SK-N-SH treated with all-trans-retinoic acid at 6 μM for 48 hours (cell line): ENCODE measurements around the gene PALLD.

Experiments
- ARNTL ChIP-seq: fragments of 450-650 bp; formaldehyde crosslinking; IDR thresholded peaks from 2 replicates; pipeline ENCODE4 v1.5.0; 2020; ENCODE audit warnings: low read depth, mild to moderate bottlenecking, moderate library complexity, borderline replicate concordance
- BACH2 ChIP-seq: fragments of 250-450 bp; sonication (Bioruptor Pico); IDR thresholded peaks from 2 replicates; pipeline ENCODE4 v1.9.0; 2021; ENCODE audit warnings: mild to moderate bottlenecking, borderline replicate concordance
- CSDC2 ChIP-seq: fragments of 250-450 bp; sonication (Bioruptor Pico); IDR thresholded peaks from 2 replicates; pipeline ENCODE4 v1.5.0; 2020; ENCODE audit warnings: mild to moderate bottlenecking, moderate library complexity
- CSRNP3 ChIP-seq: fragments of 250-450 bp; sonication (Bioruptor Pico); IDR thresholded peaks from 2 replicates; pipeline ENCODE4 v1.5.1; 2021; ENCODE audit warnings: mild to moderate bottlenecking, moderate library complexity
- ESRRG ChIP-seq: fragments of 250-450 bp; sonication (Bioruptor Pico); IDR thresholded peaks from 2 replicates; pipeline ENCODE4 v1.6.1; 2021; ENCODE audit warnings: mild to moderate bottlenecking
- ISL1 ChIP-seq: fragments of 250-450 bp; sonication (Bioruptor Pico); IDR thresholded peaks from 2 replicates; pipeline ENCODE4 v2.1.2; 2022; ENCODE audit warnings: mild to moderate bottlenecking, moderate library complexity
- PPARA ChIP-seq: fragments of 250-450 bp; sonication (Bioruptor Pico); IDR thresholded peaks from 2 replicates; pipeline ENCODE4 v1.5.0; 2020; ENCODE audit warnings: mild to moderate bottlenecking, borderline replicate concordance
- TCF4 ChIP-seq: fragments of 250-450 bp; sonication (Bioruptor Pico); IDR thresholded peaks from 2 replicates; pipeline ENCODE4 v1.8.0; 2021; ENCODE audit warnings: mild to moderate bottlenecking, moderate library complexity, borderline replicate concordance
- TOX ChIP-seq: fragments of 250-450 bp; sonication (Bioruptor Pico); IDR thresholded peaks from 2 replicates; pipeline ENCODE4 v1.8.0; 2021; ENCODE audit warnings: mild to moderate bottlenecking, moderate library complexity, borderline replicate concordance
- TSHZ2 ChIP-seq: fragments of 250-450 bp; sonication (Bioruptor Pico); IDR thresholded peaks from 2 replicates; pipeline ENCODE4 v1.5.0; 2020; ENCODE audit warnings: mild to moderate bottlenecking, moderate library complexity
- ZFP3 ChIP-seq: fragments of 250-450 bp; sonication (Bioruptor Pico); IDR thresholded peaks from 2 replicates; pipeline ENCODE4 v1.5.0; 2020; ENCODE audit warnings: mild to moderate bottlenecking, moderate library complexity
- ZFP30 ChIP-seq: fragments of 450-650 bp; formaldehyde crosslinking; IDR thresholded peaks from 2 replicates; pipeline ENCODE4 v1.5.0; 2022; ENCODE audit warnings: mild to moderate bottlenecking, moderate library complexity
- ZNF8 ChIP-seq: fragments of 450-650 bp; formaldehyde crosslinking; IDR thresholded peaks from 2 replicates; pipeline ENCODE4 v1.5.0; 2020; ENCODE audit warnings: mild to moderate bottlenecking, moderate library complexity
- TF ChIP-seq, protein P1 (sequence below): fragments of 250-450 bp; sonication (Bioruptor Pico); IDR thresholded peaks from 2 replicates; pipeline ENCODE4 v1.8.0; 2020; ENCODE audit warnings: mild to moderate bottlenecking, moderate library complexity, borderline replicate concordance

DNA sequence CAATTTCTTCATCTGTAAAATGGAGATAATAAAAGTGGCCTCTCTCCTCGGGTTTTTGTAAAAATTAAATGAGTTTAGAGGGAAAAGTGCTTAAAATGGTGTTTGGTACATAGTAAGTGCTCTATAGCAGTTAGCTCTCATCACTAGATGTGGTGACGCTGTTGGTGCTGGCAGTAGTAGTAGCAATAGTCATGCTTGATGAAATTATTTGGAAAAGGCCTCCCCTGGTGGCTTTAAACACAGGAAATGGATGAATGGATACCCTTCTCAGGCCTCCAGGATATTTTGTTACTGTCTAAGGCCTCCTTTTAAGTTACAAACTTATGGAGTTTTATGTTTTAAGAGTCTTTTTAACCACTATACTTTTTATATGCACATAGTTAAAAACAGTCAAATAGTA is 370.3 kb downstream of the PALLD start:
- TF ChIP-seq ZFP3 (CRISPR knock-in tag) (no peak), ISL1 (CRISPR knock-in tag) (no peak), ZNF8 (CRISPR knock-in tag) (no peak), TCF4 (CRISPR knock-in tag) (no peak), CSRNP3 (CRISPR knock-in tag) (no peak), TOX (CRISPR knock-in tag) (no peak), CSDC2 (CRISPR knock-in tag) (no peak), ZFP30 (CRISPR knock-in tag) (no peak), ESRRG (CRISPR knock-in tag) (no peak), BACH2 (no peak), ARNTL (CRISPR knock-in tag) (no peak), TSHZ2 (CRISPR knock-in tag) (no peak), PPARA (CRISPR knock-in tag) (no peak)
- TF ChIP-seq, protein P1, sequence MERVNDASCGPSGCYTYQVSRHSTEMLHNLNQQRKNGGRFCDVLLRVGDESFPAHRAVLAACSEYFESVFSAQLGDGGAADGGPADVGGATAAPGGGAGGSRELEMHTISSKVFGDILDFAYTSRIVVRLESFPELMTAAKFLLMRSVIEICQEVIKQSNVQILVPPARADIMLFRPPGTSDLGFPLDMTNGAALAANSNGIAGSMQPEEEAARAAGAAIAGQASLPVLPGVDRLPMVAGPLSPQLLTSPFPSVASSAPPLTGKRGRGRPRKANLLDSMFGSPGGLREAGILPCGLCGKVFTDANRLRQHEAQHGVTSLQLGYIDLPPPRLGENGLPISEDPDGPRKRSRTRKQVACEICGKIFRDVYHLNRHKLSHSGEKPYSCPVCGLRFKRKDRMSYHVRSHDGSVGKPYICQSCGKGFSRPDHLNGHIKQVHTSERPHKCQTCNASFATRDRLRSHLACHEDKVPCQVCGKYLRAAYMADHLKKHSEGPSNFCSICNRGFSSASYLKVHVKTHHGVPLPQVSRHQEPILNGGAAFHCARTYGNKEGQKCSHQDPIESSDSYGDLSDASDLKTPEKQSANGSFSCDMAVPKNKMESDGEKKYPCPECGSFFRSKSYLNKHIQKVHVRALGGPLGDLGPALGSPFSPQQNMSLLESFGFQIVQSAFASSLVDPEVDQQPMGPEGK, result no peak
